ENCODE results near the gene MALL. TPM values are rescaled to one million over a fixed set of nuclear protein-coding genes. Genes with fewer than 3 reads are reported as not detected.
"Not testable (repeated sequence)": the region's sequence is repeated elsewhere in the genome, so short reads cannot be mapped to it uniquely, and the experiment has no call there.

MALL gene
- total RNA-seq, 1 experiment from 2014 or later = 1.5 TPM

DNA sequence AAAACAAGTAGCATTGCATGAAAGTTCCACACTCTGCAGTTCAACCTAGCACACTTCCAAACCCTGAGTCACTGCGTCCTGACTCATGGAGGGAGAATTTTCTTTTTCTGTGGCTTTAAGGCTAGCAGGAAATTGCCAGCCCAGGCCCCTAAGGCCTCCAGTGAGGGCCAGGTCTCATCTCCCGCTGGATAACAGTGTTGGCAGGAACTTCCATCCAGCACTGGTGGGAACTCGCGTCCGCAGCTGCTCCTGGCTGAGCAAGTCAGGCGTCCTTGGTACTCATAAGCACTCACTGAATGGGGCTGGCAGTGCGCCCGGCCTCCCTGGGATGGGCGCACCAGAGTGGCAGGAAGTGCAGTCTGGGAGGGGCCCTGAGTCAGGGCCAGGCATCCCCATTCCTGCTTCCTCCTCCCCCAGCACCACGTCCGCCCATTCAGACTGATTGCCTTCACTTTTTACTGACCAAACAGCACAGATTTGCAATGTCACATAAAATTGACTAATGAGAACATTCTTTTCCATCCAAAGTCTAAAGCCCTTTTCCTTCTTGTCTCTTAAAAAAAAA lies 14.3 kb downstream of the MALL start:
- in situ Hi-C loops (cut with HindIII; ENCODE audit: low sequenced_read_pairs) = no loop called here
- DNase-seq (ENCODE audit: low spot score) = peak; percentile 55

DNA sequence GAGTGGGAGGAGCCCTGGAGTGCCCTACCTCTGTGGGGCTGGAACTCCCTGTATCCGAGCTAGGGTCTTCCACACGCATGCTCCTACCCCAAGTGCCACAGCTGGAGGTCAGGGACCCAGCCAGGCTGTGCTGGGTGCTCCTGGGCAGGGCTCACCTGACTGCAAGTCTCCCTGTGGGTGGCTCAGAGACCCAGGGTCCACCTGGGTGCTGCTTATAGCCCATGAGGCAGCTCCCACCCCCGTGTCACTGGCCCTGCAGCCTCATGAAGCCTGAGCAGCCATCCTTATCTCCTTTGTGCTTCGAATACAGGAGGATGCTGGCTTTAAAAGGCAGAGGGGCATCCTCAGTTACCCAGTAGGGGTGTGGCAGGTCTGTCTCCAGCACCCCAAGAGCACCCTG lies 14.7 kb downstream of the MALL start:
- in situ Hi-C loops (cut with HindIII; ENCODE audit: low sequenced_read_pairs); DNase-seq (ENCODE audit: low spot score): not testable (repeated sequence)

DNA sequence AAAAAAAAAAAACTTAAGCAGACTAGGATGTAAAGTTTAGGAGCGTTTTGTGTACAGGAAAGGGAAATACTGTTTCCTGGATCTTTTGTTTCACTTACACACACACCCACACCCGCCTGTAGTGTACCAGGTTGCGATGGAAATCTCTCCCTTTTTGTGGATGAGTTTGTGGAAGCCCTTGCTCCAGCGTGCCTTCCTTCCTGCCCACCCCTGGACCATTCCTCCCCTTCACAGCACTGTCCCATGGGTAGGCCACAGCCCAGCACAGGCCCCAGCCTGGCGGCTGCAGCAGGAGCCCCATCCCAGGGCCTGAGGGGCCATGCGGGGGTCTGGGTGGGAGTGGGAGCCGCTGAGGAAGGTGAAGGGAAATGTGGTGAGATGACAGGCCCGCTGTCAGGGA lies 15.1 kb downstream of the MALL start:
- in situ Hi-C loops (cut with HindIII; ENCODE audit: low sequenced_read_pairs) = no loop called here
- no peak for DNase-seq (ENCODE audit: low spot score)

DNA sequence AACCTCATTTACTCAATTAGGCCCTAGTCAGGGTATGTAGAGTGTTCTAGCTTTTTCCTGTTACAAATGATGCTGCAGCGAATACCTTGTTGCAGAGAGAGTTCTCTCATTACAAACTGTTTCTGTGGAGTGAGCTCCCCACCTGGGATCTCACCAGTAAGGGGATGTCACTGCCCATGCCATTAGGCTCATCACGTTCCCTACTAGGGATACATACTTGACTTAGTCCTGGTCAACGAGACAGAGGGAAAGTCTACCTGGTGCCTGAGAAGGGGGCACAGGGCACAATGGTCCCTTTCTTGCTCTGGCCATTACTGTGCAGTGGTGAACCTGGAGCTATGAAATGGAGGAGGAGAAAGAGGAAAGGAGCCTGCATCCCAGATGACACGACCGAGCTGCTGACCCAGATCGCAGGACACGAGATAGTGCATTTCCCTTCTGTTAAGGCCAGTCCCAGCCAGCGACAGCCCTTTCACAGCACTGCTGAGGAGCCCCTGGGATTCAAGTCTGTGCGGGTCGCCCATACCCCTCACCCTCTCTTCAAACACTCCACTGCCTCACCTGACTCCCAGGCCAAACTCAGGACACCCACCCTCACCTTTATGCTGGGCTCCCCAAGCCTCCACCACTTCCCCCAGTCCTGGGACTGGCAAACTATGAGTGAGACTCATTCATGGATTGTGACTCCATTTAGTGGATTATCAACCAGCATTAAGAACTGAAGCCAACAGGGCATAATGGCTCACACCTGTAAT lies 16.0 kb downstream of the MALL start:
- no peak for DNase-seq (ENCODE audit: low spot score)
- in situ Hi-C loops (cut with HindIII; ENCODE audit: low sequenced_read_pairs) = no loop called here

DNA sequence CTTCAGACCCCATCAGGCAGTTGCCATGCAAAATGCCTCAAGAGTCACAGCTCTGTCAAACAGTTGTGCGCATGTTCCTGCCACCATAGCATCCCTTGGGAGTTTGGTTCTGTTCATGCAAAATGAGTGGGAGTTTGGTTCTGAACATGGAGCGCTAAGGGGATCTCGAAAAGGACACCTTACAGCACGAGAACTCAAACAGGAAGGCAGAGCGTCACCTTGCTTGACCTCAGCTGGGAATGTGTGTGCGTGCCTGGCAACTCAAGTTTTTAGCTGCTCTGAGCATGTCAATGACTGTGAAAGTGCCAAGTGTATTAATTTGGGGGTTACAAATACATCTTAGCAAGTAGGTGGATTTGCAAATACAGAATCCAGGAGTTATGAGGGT lies 16.6 kb downstream of the MALL start:
- DNase-seq (ENCODE audit: low spot score) = no peak
- in situ Hi-C loops (cut with HindIII; ENCODE audit: low sequenced_read_pairs) = no loop called here

DNA sequence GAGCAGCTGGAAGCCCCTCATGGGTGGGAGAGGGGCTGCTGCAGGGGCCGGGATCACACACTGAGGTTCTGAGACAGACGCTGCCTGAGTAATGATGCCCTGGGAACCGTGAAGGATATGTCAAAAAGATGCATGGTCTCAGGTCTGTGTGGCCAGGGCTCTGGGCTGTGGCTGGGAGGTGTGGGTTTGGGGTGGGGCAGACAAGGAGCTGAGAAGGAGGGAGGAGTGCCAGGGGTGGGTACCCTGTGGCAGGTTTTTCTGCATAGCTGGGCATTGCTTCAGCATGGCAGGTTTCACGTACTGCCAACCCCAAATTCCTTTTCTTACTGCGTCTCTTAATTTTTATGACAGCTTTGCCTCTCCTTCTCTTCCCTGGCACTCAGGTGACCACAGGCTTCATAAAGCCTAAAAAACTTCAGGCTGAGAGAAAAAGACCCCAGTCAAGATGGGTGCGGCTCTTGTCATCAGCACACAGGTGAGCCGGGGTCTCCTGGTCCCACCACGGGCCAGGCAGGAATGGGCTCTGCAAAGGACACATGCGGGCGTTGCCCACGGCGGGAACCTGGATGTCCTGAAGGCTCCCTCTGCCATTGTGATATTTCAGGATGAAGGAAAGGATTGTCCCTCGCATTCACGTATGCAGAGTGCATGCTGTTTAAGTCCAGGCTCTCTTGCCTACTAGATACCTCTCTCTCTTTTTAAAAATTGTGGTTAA lies 18.0 kb downstream of the MALL start:
- DNase-seq (ENCODE audit: low spot score) = no peak
- in situ Hi-C loops (cut with HindIII; ENCODE audit: low sequenced_read_pairs) = no loop called here

DNA sequence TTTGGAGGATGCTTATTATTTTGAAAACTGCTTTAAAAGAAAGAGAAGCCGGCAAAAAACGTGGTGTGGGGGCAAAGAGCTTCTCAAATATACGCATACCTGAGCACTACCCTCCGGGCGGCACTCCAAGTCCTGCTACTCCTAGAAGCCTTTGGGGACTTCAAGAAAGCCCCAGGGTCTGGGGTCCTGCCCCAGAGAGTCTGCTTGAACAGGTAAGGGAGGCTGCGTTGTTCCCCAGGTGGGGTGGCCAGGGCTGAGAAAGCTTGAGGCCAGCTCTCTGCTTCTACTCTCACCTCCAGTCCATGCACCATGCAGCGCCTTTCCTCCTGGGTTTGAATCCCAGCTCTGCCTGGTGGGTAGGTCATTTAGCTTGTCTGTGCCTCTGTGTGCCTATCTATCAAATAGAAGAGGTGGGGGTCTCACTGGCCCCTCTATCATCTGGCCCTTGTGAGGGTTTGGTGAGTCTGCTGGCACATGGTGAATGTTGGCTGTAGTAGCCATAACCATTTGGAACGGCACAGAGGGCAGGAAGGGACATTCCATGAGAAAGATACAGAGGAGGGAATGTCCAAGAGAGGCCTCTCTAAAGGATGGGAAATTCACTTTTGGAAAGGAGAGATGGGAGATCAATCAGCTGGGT lies 19.5 kb downstream of the MALL start:
- in situ Hi-C loops (cut with HindIII; ENCODE audit: low sequenced_read_pairs) = no loop called here
- DNase-seq (ENCODE audit: low spot score) = no peak

DNA sequence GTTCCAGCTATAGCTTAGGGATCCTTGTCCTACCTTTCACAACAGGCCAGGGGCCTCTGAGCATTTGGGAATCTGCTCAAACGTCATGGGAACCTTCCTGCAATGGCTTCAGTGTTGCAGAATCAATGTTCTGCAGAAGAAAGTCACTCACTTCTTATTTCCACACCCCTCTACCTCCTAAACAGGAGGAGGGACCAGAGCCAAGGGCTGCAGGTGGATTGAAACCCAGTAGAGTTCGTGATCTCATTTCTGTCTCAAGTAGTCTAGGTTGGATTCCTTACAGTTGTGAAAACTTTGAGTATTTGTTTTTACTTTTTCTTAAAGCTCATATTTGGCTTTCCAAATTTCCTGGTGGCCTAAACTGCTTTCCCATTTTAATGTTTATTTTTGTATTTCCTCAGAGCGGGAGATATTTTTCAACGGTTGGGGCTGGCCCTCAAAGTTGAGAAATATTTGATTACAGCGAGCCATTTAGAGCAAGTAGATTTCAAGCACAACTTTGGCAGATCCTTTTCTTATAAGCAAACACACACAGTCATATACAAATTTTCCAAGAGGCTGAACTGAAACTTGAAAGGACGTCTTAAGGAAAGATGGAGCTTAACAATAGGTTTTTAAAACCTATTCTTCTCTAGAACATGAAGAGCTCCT lies 20.6 kb downstream of the MALL start:
- in situ Hi-C loops (cut with HindIII; ENCODE audit: low sequenced_read_pairs); DNase-seq (ENCODE audit: low spot score): not testable (repeated sequence)

DNA sequence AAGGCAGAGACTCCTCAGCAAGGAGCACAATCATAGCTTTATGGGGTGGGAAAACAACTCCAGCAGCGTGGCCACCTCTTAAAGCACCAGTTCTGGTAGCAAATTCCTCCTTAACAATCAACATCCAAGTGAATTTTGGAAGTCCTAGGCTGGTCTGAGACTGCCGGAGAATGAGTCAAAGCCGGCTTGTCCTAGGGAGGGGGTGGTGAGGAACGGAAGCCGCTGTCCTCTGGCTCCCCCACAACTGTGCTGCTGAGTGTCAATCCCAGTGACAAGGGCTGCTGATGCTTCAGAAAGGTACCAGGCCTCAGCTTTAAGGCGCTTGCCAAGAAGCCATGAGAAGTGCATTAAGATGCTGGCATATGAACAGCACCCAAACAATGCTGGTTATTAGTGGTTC lies 21.7 kb downstream of the MALL start:
- DNase-seq (ENCODE audit: low spot score); in situ Hi-C loops (cut with HindIII; ENCODE audit: low sequenced_read_pairs): not testable (repeated sequence)

DNA sequence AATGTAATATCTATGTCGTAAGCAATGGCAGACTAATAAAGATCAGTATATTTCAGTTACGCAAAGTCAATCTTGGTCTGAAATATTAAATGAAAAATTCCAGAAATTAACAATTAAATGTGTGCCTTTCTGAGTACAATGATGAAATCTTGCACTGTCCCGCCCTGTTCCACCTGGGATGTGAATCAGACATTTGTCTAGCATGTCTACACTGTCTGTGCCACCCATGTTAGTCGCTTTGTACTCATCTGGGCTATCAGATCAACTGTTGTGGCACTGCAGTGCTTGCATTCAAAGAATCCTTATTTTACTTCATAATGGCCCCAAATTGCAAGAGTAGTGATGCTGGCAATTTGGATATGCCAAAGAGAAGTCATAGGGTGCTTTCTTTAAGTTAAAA lies 25.5 kb downstream of the MALL start:
- DNase-seq (ENCODE audit: low spot score); in situ Hi-C loops (cut with HindIII; ENCODE audit: low sequenced_read_pairs): not testable (repeated sequence)

DNA sequence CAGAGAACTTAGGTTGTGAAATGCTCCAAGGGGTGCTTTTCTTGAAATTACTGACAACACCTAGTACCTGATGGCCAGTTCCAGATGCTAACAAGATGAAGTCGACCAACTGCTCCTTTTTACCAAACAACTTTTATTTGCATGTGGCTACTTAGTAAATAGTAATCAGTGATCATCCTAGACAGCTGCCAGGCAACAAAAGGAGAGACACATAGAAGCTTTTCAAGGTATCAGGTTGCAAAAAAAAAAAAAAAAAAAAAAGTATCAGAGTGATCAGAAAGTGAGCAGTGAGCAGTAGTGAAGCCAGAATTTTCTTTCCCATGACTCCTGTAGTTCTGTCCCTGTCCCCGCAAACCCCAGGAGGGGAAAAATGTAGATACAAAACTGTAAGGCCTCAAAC lies 31.9 kb downstream of the MALL start:
- DNase-seq (ENCODE audit: low spot score); in situ Hi-C loops (cut with HindIII; ENCODE audit: low sequenced_read_pairs): not testable (repeated sequence)

DNA sequence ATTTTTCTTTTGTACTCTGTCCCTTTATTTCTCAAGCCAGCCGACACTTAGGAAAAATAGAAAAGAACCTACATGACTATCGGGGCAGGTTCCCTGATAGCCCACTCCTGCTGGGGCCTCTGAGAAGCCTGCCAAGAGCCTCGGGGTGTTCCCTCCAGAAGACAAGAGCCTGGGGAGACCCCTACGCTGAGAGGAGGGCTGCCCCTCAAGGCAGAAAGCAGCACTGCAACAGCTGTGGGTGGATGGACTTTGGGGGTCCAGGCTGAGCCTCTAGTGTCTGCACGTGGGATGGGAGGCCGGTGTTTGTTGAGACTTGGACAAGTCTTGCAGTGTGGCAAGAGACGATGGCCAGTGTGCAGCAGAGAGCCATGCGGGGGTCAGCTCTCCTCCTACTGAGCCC lies 32.5 kb downstream of the MALL start:
- in situ Hi-C loops (cut with HindIII; ENCODE audit: low sequenced_read_pairs); DNase-seq (ENCODE audit: low spot score): not testable (repeated sequence)

DNA sequence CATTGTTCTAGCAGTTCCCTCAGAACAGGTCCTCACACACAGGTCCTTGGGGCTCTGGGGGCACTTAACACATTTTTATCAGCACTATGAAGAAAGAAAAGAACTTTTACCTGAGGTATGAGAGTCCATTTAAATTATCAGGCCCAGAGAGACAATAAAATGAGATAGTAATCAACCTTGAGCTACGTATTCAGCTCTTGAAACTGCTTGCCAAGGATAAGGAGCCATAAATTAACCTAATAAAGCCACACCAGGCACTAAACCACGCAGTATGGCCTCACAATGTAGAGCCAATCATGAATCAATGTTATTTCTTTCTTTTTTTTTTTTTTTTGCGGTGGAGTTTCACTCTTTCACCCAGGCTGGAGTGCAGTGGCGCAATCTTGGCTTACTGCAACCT lies 37.5 kb downstream of the MALL start:
- in situ Hi-C loops (cut with HindIII; ENCODE audit: low sequenced_read_pairs) = not testable (repeated sequence)

DNA sequence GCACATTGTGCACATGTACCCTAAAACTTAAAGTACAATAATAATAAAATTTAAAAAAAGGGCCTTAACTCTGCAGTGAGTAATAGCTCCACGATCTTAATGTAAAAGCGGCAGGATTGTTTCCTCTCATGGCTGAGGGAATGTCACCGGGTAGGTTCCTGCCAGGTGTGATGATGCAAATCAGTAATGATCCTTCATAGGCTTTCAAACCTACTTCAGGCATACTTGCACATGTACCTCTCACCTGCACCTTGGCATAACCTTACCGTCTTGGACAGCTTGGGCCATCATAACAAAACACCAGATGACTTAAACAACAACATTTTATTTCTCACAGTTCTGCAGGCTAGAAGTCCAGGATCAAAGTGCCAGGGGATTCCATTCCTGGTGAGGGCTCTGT lies 39.7 kb downstream of the MALL start:
- in situ Hi-C loops (cut with HindIII; ENCODE audit: low sequenced_read_pairs); DNase-seq (ENCODE audit: low spot score): not testable (repeated sequence)

More for the DNA sequence above, 37.5 kb downstream of the MALL start:
- DNase-seq (ENCODE audit: low spot score) = not testable (repeated sequence)

DNA sequence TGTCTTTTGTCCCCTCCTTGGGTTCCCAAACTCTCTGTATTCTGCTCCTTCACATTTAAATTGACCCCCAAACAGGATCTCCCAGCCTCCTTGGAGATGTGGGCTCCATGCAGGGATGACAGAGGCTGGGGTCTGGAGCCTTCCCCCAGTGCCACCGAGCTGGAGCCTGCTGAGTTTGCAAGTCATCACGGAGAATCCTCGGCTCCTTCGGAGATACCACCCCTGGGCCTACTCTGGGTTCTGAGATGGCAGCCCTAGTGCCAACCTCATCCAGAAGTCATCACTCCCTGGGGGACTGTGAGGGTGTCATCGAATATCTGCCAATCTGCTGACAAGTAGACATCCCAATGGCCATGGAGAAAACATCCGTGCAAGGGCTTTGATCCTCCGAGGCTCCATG lies 45.8 kb downstream of the MALL start:
- DNase-seq (ENCODE audit: low spot score); in situ Hi-C loops (cut with HindIII; ENCODE audit: low sequenced_read_pairs): not testable (repeated sequence)

DNA sequence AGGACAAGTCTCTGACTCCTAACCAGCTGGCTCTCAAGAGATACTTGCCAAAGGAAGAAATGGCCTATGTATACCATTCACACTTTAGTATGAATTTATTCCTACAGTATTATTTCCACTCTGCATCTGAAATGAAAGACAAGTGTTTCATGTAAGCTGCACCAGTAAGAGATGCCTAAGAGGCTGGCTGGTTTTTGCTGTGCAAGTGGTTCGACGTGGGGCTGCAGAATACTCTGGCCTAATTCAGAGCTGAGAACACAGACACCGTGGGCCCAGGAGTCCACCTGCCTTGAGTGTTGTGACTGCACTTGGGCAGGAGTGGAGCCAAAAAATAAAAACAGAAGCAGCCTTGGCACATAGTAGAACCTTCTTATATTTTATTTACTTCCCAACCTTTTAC lies 47.5 kb downstream of the MALL start:
- DNase-seq (ENCODE audit: low spot score); in situ Hi-C loops (cut with HindIII; ENCODE audit: low sequenced_read_pairs): not testable (repeated sequence)

DNA sequence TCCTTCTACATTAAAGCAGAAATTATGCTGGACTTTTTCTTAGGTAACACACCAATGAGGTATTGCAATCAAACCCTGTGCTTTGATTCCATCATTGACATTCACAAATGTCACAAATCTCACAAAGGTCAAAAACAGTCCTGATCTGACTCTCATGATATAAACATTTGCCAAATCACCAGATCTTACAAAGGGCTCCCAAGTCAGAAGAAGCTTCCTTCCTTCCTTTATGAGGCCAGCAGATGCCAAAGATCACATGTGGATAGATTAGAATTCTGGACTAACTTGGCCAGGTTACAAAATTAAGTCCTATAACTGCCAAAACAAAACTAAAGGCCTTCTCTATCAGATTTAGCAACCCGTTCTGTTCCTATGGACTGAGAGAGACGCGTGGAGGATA lies 53.3 kb downstream of the MALL start:
- DNase-seq (ENCODE audit: low spot score); in situ Hi-C loops (cut with HindIII; ENCODE audit: low sequenced_read_pairs): not testable (repeated sequence)

DNA sequence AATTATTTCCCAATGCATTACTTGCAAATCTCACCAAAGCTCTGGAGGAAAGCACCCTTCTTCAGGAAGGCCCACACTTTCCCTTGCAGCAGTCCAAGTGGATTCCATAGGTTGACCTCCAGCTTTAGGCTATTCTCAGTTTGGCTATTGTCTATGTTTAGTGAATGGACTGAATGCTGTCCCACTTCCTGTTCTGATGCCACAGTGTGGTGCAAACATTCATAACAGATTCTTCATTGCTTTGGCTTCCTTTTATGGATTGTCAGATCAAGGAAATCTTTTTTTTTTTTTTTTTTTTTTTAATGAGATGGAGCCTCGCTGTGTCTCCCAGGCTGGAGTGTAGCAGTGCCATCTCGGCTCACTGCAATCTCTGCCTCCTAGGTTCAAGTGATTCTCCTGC lies 55.1 kb downstream of the MALL start:
- in situ Hi-C loops (cut with HindIII; ENCODE audit: low sequenced_read_pairs); DNase-seq (ENCODE audit: low spot score): not testable (repeated sequence)

DNA sequence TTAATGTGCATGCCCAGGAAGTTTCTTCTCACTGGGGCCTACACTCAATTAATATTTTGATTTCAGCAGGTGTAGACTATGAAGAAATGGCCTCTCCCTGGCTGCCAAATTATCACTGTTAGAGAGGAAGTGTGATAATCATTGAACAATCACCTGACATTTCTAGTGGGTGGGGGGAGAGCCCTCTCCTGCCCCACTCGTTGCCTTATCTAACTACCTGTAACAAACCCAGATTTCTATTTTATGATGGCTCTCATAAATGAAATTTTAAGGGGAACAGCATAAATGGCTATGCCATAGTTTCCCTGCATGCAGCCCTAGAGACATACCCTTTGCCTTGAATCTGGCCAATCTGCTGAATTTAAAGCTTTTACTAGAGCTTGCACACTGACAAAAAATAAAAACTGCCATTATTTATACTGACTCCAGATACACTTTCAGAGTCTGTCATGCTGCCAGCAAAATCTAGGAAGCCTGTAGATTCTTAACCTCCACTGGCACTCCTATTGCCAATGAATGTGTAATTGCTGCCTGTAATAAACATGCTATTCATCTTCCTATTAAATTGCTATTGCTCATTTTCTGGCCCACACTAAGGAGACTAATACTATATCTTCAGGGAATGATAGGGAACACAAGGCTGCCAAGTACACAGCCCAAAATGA lies 55.8 kb downstream of the MALL start:
- DNase-seq (ENCODE audit: low spot score); in situ Hi-C loops (cut with HindIII; ENCODE audit: low sequenced_read_pairs): not testable (repeated sequence)
